OCI-LY7 (cell line): ENCODE results near the gene RPS19. TPM values are rescaled to one million over a fixed set of nuclear protein-coding genes. Genes with fewer than 3 reads are reported as not detected.

ENCODE experiments used
- BruUV-seq: library from RNA; stranded (reverse); fragments of 400-500 nt; replicated peaks from 2 replicates; lab custom pipeline; 2021; lab: Mats Ljungman, UMichigan
- CTCF ChIA-PET: fragments of 300-600 bp; sonication (Branson Sonifier 250); formaldehyde crosslinking; loops from one replicate; lab custom pipeline; 2022; ENCODE audit warnings: antibody characterized with exemption; ENCODE audit not compliant: unreplicated experiment; lab: Charles Lee
- POLR2A ChIA-PET: fragments of 300-600 bp; sonication (Branson Sonifier 250); formaldehyde crosslinking; loops from one replicate; lab custom pipeline; 2022; ENCODE audit warnings: antibody characterized with exemption; lab: Charles Lee
- DNase-seq: peaks from one replicate; pipeline ENCODE4 v3.0.0-alpha.2; 2015; ENCODE audit warnings: low spot score
- H2AFZ ChIP-seq: fragments of 200-600 bp; sonication (generic), shearing (Covaris generic); 2 replicates; pipeline ENCODE4 v1.6.1; 2014; ENCODE audit warnings: mild to moderate bottlenecking, antibody characterized with exemption, low read length, moderate library complexity
- H3K27ac ChIP-seq: fragments of 200-600 bp; sonication (generic); 2 replicates; pipeline ENCODE4 v1.5.1; 2014; ENCODE audit warnings: mixed run types, low read depth, mild to moderate bottlenecking, moderate library complexity, low read length, inconsistent platforms; ENCODE audit not compliant: poor library complexity, severe bottlenecking
- H3K36me3 ChIP-seq: fragments of 200-600 bp; sonication (generic); 2 replicates; pipeline ENCODE4 v1.6.1; 2014; ENCODE audit warnings: mild to moderate bottlenecking, antibody characterized with exemption, low read length, moderate library complexity, mixed read lengths; ENCODE audit not compliant: insufficient read depth
- H3K4me1 ChIP-seq: fragments of 200-600 bp; sonication (generic); 2 replicates; pipeline ENCODE4 v1.5.1; 2014; ENCODE audit warnings: mild to moderate bottlenecking, low read length; ENCODE audit not compliant: insufficient read depth, poor library complexity, severe bottlenecking
- H3K4me2 ChIP-seq: fragments of 200-600 bp; sonication (generic); 2 replicates; pipeline ENCODE4 v1.6.1; 2014; ENCODE audit warnings: mild to moderate bottlenecking, low read length
- H3K4me3 ChIP-seq: fragments of 200-600 bp; sonication (generic); 2 replicates; pipeline ENCODE4 v1.5.1; 2014; ENCODE audit warnings: mild to moderate bottlenecking, low read depth, low read length; ENCODE audit not compliant: poor library complexity, severe bottlenecking
- H3K79me2 ChIP-seq: fragments of 200-600 bp; sonication (generic); 2 replicates; pipeline ENCODE4 v1.6.1; 2016; ENCODE audit warnings: low read depth, mild to moderate bottlenecking, low read length, moderate library complexity, mixed read lengths; ENCODE audit not compliant: insufficient read depth
- H3K9me2 ChIP-seq: fragments of 200-600 bp; sonication (generic); 2 replicates; pipeline ENCODE4 v1.6.1; 2016; ENCODE audit warnings: mild to moderate bottlenecking, low read length, mixed read lengths; ENCODE audit not compliant: insufficient read depth
- H3K9me3 ChIP-seq: fragments of 200-600 bp; sonication (generic); 2 replicates; pipeline ENCODE4 v1.6.1; 2014; ENCODE audit warnings: mild to moderate bottlenecking, mixed run types, low read length, mixed read lengths
- H4K20me1 ChIP-seq: fragments of 200-600 bp; sonication (generic); 2 replicates; pipeline ENCODE4 v1.6.1; 2014; ENCODE audit warnings: mild to moderate bottlenecking, antibody characterized with exemption, low read length, moderate library complexity, mixed read lengths; ENCODE audit not compliant: insufficient read depth
- EZH2phosphoT487 ChIP-seq: fragments of 200-600 bp; sonication (generic); IDR thresholded peaks from 2 replicates; pipeline ENCODE4 v1.6.1; 2018; ENCODE audit warnings: low read depth, borderline replicate concordance, mild to moderate bottlenecking, mixed run types, antibody characterized with exemption, low read length, moderate library complexity, mixed read lengths
- intact Hi-C: fragments of 100-400 bp; cut with micrococcal nuclease; formaldehyde crosslinking; loops from one replicate; pipeline ENCODE4 v1.10.0; 2022; ENCODE audit not compliant: unreplicated experiment
- total RNA-seq, 2 experiments: library from RNA; depleted of rRNA in 1 of 2; stranded (reverse); fragments of >200 nt in 1 of 2; shearing (Covaris generic) in 1 of 2; gene quantifications; 2 replicates each; pipeline ENCODE4 v1.2.3, GENCODE V29; 2014 to 2022
- TF ChIP-seq, protein P1 (sequence below): fragments of 200-600 bp; sonication (generic); conservative IDR thresholded peaks from 2 replicates; pipeline ENCODE4 v1.5.1; 2014; ENCODE audit warnings: mild to moderate bottlenecking, antibody characterized with exemption, low read length, moderate library complexity, mixed read lengths

RPS19 gene
- total RNA-seq, 2 experiments from 2014 or later = 3,803 to 4,414 TPM

DNA sequence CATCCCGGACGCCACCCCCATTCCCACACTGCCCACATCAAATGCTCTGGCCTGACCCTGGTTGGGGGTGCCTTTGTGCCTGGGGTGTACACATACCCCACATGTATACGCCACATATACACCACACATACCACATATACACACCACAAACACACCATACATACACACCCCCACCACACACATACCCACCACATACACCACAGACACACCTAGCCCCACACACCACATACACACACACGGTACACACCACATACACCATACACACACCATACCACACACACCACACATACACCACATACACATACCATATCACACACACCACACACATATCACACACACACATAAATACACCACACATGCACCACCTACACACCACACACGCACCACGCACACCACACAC, 58.0 kb downstream of the RPS19 start:
- intact Hi-C loops = no loop called here
- TF ChIP-seq, protein P1, sequence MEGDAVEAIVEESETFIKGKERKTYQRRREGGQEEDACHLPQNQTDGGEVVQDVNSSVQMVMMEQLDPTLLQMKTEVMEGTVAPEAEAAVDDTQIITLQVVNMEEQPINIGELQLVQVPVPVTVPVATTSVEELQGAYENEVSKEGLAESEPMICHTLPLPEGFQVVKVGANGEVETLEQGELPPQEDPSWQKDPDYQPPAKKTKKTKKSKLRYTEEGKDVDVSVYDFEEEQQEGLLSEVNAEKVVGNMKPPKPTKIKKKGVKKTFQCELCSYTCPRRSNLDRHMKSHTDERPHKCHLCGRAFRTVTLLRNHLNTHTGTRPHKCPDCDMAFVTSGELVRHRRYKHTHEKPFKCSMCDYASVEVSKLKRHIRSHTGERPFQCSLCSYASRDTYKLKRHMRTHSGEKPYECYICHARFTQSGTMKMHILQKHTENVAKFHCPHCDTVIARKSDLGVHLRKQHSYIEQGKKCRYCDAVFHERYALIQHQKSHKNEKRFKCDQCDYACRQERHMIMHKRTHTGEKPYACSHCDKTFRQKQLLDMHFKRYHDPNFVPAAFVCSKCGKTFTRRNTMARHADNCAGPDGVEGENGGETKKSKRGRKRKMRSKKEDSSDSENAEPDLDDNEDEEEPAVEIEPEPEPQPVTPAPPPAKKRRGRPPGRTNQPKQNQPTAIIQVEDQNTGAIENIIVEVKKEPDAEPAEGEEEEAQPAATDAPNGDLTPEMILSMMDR = no peak
- no peak for TF ChIP-seq EZH2phosphoT487
- H4K20me1 ChIP-seq = no peaks in the 10 kb centered on the region
- no TSS peak for BruUV-seq
- H3K4me2 ChIP-seq = no peak overlapping the region
- H3K36me3 ChIP-seq = no peaks in the 10 kb centered on the region
- CTCF ChIA-PET = no interaction called here
- no peaks in the 10 kb centered on the region for H3K79me2 ChIP-seq
- POLR2A ChIA-PET = no interaction called here
- no peak overlapping the region for H2AFZ ChIP-seq
- H3K9me3 ChIP-seq = no peaks in the 10 kb centered on the region
- H3K27ac ChIP-seq = no peak overlapping the region
- peaks cover 10% of the 10 kb centered on the region for H3K4me1 ChIP-seq
- DNase-seq = no peak
- no peaks in the 10 kb centered on the region for H3K9me2 ChIP-seq
- no peak overlapping the region for H3K4me3 ChIP-seq

DNA sequence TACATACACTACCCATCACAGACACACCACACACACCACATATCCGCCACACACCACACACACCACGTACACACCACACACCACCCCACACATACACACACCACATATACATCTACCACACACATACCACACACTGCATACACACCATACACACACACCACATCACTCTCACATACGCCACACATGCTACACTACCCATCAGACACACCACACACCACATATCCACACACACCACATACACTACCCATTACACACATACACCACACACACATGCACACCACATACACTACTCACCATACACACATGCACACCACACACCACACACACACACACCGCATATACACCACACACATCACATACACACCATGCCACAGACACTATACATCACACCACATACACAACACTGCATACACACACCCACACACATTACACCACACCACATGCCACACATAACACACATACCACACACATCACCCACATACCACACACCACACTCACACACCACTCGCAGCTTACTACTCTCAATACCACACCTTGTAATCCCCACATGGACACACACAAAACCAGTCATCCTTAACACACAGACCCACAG, 58.7 kb downstream of the RPS19 start:
- H3K79me2 ChIP-seq = no peaks in the 10 kb centered on the region
- TF ChIP-seq, protein P1 = no peak
- no peak for TF ChIP-seq EZH2phosphoT487
- no peaks in the 10 kb centered on the region for H4K20me1 ChIP-seq
- no peak overlapping the region for H3K4me2 ChIP-seq
- intact Hi-C loops = no loop called here
- H3K4me1 ChIP-seq = peaks cover 15% of the 10 kb centered on the region
- CTCF ChIA-PET = no interaction called here
- no peaks in the 10 kb centered on the region for H3K9me3 ChIP-seq
- no peak overlapping the region for H3K4me3 ChIP-seq
- no TSS peak for BruUV-seq
- no peaks in the 10 kb centered on the region for H3K36me3 ChIP-seq
- H2AFZ ChIP-seq = no peak overlapping the region
- no peak for DNase-seq
- POLR2A ChIA-PET = no interaction called here
- H3K27ac ChIP-seq = no peak overlapping the region
- H3K9me2 ChIP-seq = no peaks in the 10 kb centered on the region

DNA sequence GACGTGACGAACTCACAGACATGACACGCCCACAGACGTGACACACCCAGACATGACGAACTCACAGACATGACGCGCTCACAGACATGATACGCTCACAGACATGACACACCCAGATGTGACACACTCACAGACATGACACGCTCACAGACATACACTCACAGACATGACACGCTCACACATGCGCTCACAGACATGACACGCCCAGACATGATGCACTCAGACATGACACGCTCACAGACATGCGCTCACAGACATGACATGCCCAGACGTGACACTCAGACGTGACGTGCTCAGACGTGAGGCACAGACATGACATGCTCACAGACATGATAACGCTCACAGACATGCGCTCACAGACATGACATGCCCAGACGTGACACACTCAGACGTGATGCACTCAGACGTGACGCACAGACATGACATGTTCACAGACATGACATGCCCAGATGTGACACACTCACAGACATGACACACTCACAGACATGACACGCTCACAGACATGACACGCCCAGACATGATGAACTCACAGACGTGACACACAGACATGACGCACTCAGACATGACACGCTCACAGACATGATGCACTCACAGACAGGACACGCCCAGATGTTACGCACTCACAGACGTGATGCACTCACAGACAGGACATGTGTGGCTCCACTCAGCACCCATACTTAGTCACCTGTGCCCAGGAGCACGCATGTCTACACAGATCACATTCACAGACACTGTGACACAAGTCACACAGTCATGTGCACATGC, 60.1 kb downstream of the RPS19 start:
- intact Hi-C loops = no loop called here
- DNase-seq = no peak
- no TSS peak for BruUV-seq

More for the DNA sequence above, 60.1 kb downstream of the RPS19 start:
- Histone ChIP-seq H3K4me1 (peaks cover 20% of the 10 kb centered on the region), H3K9me3 (no peaks in the 10 kb centered on the region), H3K9me2 (no peaks in the 10 kb centered on the region), H3K4me2 (no peak overlapping the region), H3K4me3 (no peak overlapping the region), H3K27ac (no peak overlapping the region), H4K20me1 (no peaks in the 10 kb centered on the region), H3K79me2 (no peaks in the 10 kb centered on the region), H3K36me3 (0 out of 2 replicates have a peak, but pooled peaks cover 2% of the 10 kb centered on the region), H2AFZ (no peak overlapping the region)
- ChIA-PET CTCF (interaction anchor here (0.6 kb wide), 1 partner anchor 409 kb away, joined by 3 read pairs; no protein-coding TSS in a partner anchor), POLR2A (no interaction called here)
- TF ChIP-seq, protein P1 = no peak
- TF ChIP-seq EZH2phosphoT487 = no peak
